ENCODE measurements around the gene MINDY4.

DNA sequence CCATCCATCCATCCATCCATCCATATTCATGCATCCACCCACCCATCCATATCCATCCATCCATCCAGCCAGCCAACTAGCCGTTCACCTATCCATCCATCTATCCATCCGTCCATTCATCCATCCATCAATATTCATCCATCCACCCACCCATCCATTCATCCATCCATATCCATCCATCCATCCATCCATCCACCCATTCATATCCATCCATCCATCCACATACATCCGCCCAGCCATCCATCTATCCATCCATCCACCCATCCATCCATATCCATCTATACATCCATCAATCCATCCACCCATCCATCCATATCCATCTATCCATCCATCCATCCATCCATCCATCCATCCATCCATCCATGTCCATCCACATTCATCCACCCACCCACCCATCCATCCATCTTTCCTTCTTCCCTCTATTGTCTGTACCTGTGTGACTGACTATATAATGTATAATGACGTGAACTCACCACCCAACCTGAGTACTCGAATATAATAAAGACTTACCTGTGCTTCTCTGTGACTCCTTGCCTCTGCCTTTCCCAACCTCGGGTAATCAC is 16.8 kb upstream of the MINDY4 start:
- TF ChIP-seq GATA2 (IDR thresholded peaks at IDR 0.05; ENCODE audit: low read depth, low read length), result no peak
- no peak for TF ChIP-seq GATA3 (IDR thresholded peaks at IDR 0.05; ENCODE audit: low read depth, low read length)

All from SH-SY5Y (cell line).